Keratinocyte (primary cell): ENCODE measurements around the gene TIMM22.

Experiments used
- EZH2 ChIP-seq: IDR thresholded peaks from one replicate; pipeline ENCODE4 v1.6.1; 2012; ENCODE audit warnings: inconsistent platforms, mild to moderate bottlenecking, low read length, moderate library complexity
- TF ChIP-seq, protein P1 (sequence below), 3 experiments: IDR thresholded peaks in 1 of 3; conservative IDR thresholded peaks in 1 of 3; optimal IDR thresholded peaks in 1 of 3; 2 replicates in 2 of 3; 3 replicates in 1 of 3; pipeline versions ENCODE3 to v1.5.1; 2011; ENCODE audit warnings: low read length in 3 of 3, mild to moderate bottlenecking in 3 of 3, moderate library complexity in 2 of 3, control low read depth in 1 of 3, inconsistent platforms in 1 of 3; ENCODE audit not compliant: insufficient read depth in 2 of 3; ENCODE audit errors: extremely low read depth in 1 of 3

GRCh38 chr17:1001640-1002411 lies 4.9 kb downstream of the TIMM22 start:
- TF ChIP-seq, protein P1, sequence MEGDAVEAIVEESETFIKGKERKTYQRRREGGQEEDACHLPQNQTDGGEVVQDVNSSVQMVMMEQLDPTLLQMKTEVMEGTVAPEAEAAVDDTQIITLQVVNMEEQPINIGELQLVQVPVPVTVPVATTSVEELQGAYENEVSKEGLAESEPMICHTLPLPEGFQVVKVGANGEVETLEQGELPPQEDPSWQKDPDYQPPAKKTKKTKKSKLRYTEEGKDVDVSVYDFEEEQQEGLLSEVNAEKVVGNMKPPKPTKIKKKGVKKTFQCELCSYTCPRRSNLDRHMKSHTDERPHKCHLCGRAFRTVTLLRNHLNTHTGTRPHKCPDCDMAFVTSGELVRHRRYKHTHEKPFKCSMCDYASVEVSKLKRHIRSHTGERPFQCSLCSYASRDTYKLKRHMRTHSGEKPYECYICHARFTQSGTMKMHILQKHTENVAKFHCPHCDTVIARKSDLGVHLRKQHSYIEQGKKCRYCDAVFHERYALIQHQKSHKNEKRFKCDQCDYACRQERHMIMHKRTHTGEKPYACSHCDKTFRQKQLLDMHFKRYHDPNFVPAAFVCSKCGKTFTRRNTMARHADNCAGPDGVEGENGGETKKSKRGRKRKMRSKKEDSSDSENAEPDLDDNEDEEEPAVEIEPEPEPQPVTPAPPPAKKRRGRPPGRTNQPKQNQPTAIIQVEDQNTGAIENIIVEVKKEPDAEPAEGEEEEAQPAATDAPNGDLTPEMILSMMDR (optimal IDR thresholded peaks at IDR 0.05 in 1 of 3, IDR thresholded peaks at IDR 0.05 in 1 of 3, conservative IDR thresholded peaks at IDR 0.05 in 1 of 3; ENCODE audit: extremely low read depth in 1 of 3, insufficient read depth in 2 of 3, low read length in 3 of 3): no peak
- no peak for TF ChIP-seq EZH2
